ENCODE data around the gene TSPO2. TPM values are rescaled to one million over a fixed set of nuclear protein-coding genes. Genes with fewer than 3 reads are reported as not detected.

Gene TSPO2
- polyA plus RNA-seq, 1 donor (not counting 4 experiments of a cell fraction or from before 2014, with no cell fraction given) = not detected

DNA sequence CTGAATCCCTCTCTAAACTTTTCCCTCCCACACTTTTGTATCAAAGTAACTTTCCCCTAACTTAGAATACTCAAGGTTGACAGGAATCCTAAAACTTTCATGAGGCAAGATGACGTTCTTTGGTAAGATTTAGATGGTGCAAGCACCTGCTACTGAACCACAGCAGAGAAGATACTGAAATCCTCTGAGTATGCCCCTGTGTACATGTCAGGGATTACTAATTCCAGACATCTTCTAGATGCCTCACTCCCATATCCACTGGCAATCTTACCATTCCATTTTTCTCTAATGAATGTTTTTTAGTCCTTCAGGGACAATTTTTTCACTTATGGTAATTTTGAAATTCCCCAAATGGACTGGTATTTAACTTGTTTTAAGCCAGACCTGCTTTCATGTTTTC lies 19.8 kb downstream of the TSPO2 start:
- no peak overlapping the region for H3K4me3 ChIP-seq (ENCODE audit: control insufficient read depth in 2 of 3, extremely low read depth in 1 of 3, insufficient read depth in 2 of 3, low read depth in 1 of 3, low read length in 3 of 3)

DNA sequence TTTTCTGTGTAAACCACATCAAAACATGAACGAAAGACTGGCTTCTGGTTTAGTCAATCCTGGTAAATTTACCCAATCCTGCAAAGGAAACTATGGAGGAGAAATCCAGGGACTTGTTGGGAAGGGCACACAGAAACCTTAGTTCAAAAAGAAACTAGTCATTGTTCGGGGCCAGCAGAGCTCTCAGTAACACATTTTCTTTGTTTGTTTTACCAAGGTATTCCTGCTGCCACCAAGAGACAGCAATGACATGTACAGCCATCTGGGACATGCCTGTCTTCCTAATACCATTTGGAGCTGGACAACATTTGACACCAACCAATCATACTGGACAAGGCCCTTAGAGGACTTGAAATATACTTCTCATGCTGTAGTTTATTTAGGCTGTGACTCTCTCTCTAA lies 21.6 kb downstream of the TSPO2 start:
- Histone ChIP-seq H2AFZ (ENCODE audit: control insufficient read depth, low read length) (no peak overlapping the region), H3K4me1 (ENCODE audit: control insufficient read depth, extremely low read depth, insufficient read depth, low read length) (peaks cover 10% of the 10 kb centered on the region), H3K27me3 (ENCODE audit: control insufficient read depth, extremely low read depth, insufficient read depth, low read length) (no peaks in the 10 kb centered on the region), H3K4me2 (ENCODE audit: control insufficient read depth, extremely low read depth, insufficient read depth, low read depth, low read length) (no peak overlapping the region), H3K9ac (ENCODE audit: control insufficient read depth, extremely low read depth, insufficient read depth, low read length) (no peak overlapping the region), H3K79me2 (ENCODE audit: control insufficient read depth, insufficient read depth, low read length) (no peaks in the 10 kb centered on the region), H3K9me3 (ENCODE audit: control insufficient read depth, low read depth, low read length) (no peaks in the 10 kb centered on the region), H3K36me3 (ENCODE audit: control insufficient read depth in 2 of 2, extremely low read depth in 1 of 2, insufficient read depth in 2 of 2, low read length in 2 of 2) (peaks cover 2 to 6% of the 10 kb centered on the region in 2 experiments), H3K4me3 (ENCODE audit: control insufficient read depth in 2 of 3, extremely low read depth in 1 of 3, insufficient read depth in 2 of 3, low read depth in 1 of 3, low read length in 3 of 3) (no peak overlapping the region), H3K27ac (ENCODE audit: control insufficient read depth, insufficient read depth, low read length) (no peak overlapping the region), H4K20me1 (ENCODE audit: control insufficient read depth, extremely low read depth, insufficient read depth, low read length) (no peaks in the 10 kb centered on the region), H3K9me1 (ENCODE audit: control insufficient read depth, extremely low read depth, insufficient read depth, low read length) (no peaks in the 10 kb centered on the region)
- dilution Hi-C loops (cut with MboI; ENCODE audit: extremely low pct_ligation_motif_present, low sequenced_read_pairs) = no loop called here
- DNase-seq (ENCODE audit: low read depth, low spot score) (no peak), FAIRE-seq (no peak)
- TF ChIP-seq CTCF (optimal IDR thresholded peaks at IDR 0.05 in 1 of 3, IDR thresholded peaks at IDR 0.05 in 1 of 3, conservative IDR thresholded peaks at IDR 0.05 in 1 of 3; ENCODE audit: extremely low read depth in 1 of 3, insufficient read depth in 2 of 3, low read length in 3 of 3) = no peak
- TF ChIP-seq EZH2 (IDR thresholded peaks at IDR 0.05; ENCODE audit: low read length) = no peak

More for the DNA sequence above, 19.8 kb downstream of the TSPO2 start:
- Histone ChIP-seq H3K4me1 (ENCODE audit: control insufficient read depth, extremely low read depth, insufficient read depth, low read length) (peaks cover 14% of the 10 kb centered on the region), H3K36me3 (ENCODE audit: control insufficient read depth in 2 of 2, extremely low read depth in 1 of 2, insufficient read depth in 2 of 2, low read length in 2 of 2) (peaks cover 2 to 3% of the 10 kb centered on the region in 2 experiments), H4K20me1 (ENCODE audit: control insufficient read depth, extremely low read depth, insufficient read depth, low read length) (no peaks in the 10 kb centered on the region), H3K4me2 (ENCODE audit: control insufficient read depth, extremely low read depth, insufficient read depth, low read depth, low read length) (no peak overlapping the region), H3K9ac (ENCODE audit: control insufficient read depth, extremely low read depth, insufficient read depth, low read length) (no peak overlapping the region), H3K27me3 (ENCODE audit: control insufficient read depth, extremely low read depth, insufficient read depth, low read length) (no peaks in the 10 kb centered on the region), H2AFZ (ENCODE audit: control insufficient read depth, low read length) (no peak overlapping the region), H3K27ac (ENCODE audit: control insufficient read depth, insufficient read depth, low read length) (no peak overlapping the region), H3K79me2 (ENCODE audit: control insufficient read depth, insufficient read depth, low read length) (no peaks in the 10 kb centered on the region), H3K9me1 (ENCODE audit: control insufficient read depth, extremely low read depth, insufficient read depth, low read length) (no peaks in the 10 kb centered on the region), H3K9me3 (ENCODE audit: control insufficient read depth, low read depth, low read length) (no peaks in the 10 kb centered on the region)
- FAIRE-seq (no peak), DNase-seq (ENCODE audit: low read depth, low spot score) (no peak)
- TF ChIP-seq EZH2 (IDR thresholded peaks at IDR 0.05; ENCODE audit: low read length) = no peak
- TF ChIP-seq CTCF (optimal IDR thresholded peaks at IDR 0.05 in 1 of 3, IDR thresholded peaks at IDR 0.05 in 1 of 3, conservative IDR thresholded peaks at IDR 0.05 in 1 of 3; ENCODE audit: extremely low read depth in 1 of 3, insufficient read depth in 2 of 3, low read length in 3 of 3) = no peak
- dilution Hi-C loops (cut with MboI; ENCODE audit: extremely low pct_ligation_motif_present, low sequenced_read_pairs) = no loop called here

Data from keratinocyte (primary cell).